SK-N-SH (cell line): ENCODE results near the gene MUC5AC. TPM values are rescaled to one million over a fixed set of nuclear protein-coding genes. Genes with fewer than 3 reads are reported as not detected.
A peak's percentile ranks its signal among the peaks of the same experiment; 100 is the strongest.
"Not testable (repeated sequence)": the region's sequence is repeated elsewhere in the genome, so short reads cannot be mapped to it uniquely, and the experiment has no call there.

Experiments used
- CTCF ChIA-PET: fragments of 300-600, 350-600 bp; formaldehyde crosslinking; extraction: SDS; loops from one replicate; lab custom pipeline; 2021; lab: Yijun Ruan, JAX
- POLR2A ChIA-PET: fragments of 350-600 bp; sonication (Branson Sonifier 250); formaldehyde crosslinking; extraction: SDS; loops from one replicate; lab custom pipeline; 2020; ENCODE audit warnings: antibody characterized with exemption, inconsistent platforms; lab: Yijun Ruan, JAX
- DNase-seq: peaks from one replicate; pipeline ENCODE4 v3.0.0; 2012
- H2AFZ ChIP-seq: fragments of 200-600 bp; sonication (generic); 2 replicates; pipeline ENCODE4 v1.8.1; 2016; ENCODE audit warnings: antibody characterized with exemption, mild to moderate bottlenecking, low read depth
- H3F3A ChIP-seq: fragments of 200-600 bp; sonication (generic); replicated peaks from 2 replicates; pipeline ENCODE3; 2016; ENCODE audit warnings: antibody characterized with exemption, mild to moderate bottlenecking; ENCODE audit not compliant: insufficient read depth
- H3K27ac ChIP-seq, 2 experiments: fragments of 200-500 bp in 1 of 2; fragments of 200-600 bp in 1 of 2; sonication (Bioruptor generic) in 1 of 2; sonication (generic), shearing (Covaris generic) in 1 of 2; 2 replicates each; pipeline versions ENCODE4 v1.5.1 to v1.6.1; 2014 to 2016; ENCODE audit warnings: low read depth in 2 of 2, inconsistent platforms in 1 of 2, low read length in 1 of 2, mild to moderate bottlenecking in 1 of 2, mixed read lengths in 1 of 2
- H3K27me3 ChIP-seq: fragments of 200-600 bp; sonication (generic), shearing (Covaris generic); 2 replicates; pipeline ENCODE4 v1.6.1; 2016; ENCODE audit warnings: mixed run types; ENCODE audit not compliant: insufficient read depth
- H3K36me3 ChIP-seq, 2 experiments: fragments of 200-500 bp in 1 of 2; fragments of 200-600 bp in 1 of 2; sonication (Bioruptor generic) in 1 of 2; sonication (generic) in 1 of 2; replicated peaks in 1 of 2; 2 replicates each; pipeline versions ENCODE3 to v1.5.1; 2014 to 2016; ENCODE audit warnings: low read length in 1 of 2, mild to moderate bottlenecking in 1 of 2; ENCODE audit not compliant: insufficient read depth in 2 of 2, control insufficient read depth in 1 of 2
- H3K4me1 ChIP-seq, 2 experiments: fragments of 200-500 bp in 1 of 2; fragments of 200-600 bp in 1 of 2; sonication (Bioruptor generic) in 1 of 2; sonication (generic), shearing (Covaris generic) in 1 of 2; 2 replicates each; pipeline versions ENCODE4 v1.5.1 to v1.6.1; 2014 to 2016; ENCODE audit warnings: low read depth in 1 of 2, low read length in 1 of 2, mixed run types in 1 of 2; ENCODE audit not compliant: insufficient read depth in 2 of 2, control insufficient read depth in 1 of 2
- H3K4me2 ChIP-seq: fragments of 200-600 bp; sonication (generic), shearing (Covaris generic); 2 replicates; pipeline ENCODE4 v1.6.1; 2017; ENCODE audit warnings: mixed run types
- H3K4me3 ChIP-seq, 2 experiments: fragments of 200-500 bp in 1 of 2; fragments of 200-600 bp in 1 of 2; sonication (Bioruptor generic) in 1 of 2; sonication (generic), shearing (Covaris generic) in 1 of 2; 2 replicates each; pipeline versions ENCODE4 v1.5.1 to v1.8.1; 2014 to 2016; ENCODE audit warnings: low read depth in 2 of 2, inconsistent platforms in 1 of 2, low read length in 1 of 2, mild to moderate bottlenecking in 1 of 2, mixed read lengths in 1 of 2, moderate library complexity in 1 of 2
- H3K79me2 ChIP-seq: fragments of 200-600 bp; sonication (generic); 2 replicates; pipeline ENCODE4 v1.8.1; 2017; ENCODE audit warnings: mild to moderate bottlenecking; ENCODE audit not compliant: insufficient read depth
- H3K9ac ChIP-seq: fragments of 200-600 bp; sonication (generic); 2 replicates; pipeline ENCODE4 v1.6.1; 2017; ENCODE audit warnings: mixed run types
- H3K9me2 ChIP-seq: fragments of 200-600 bp; sonication (generic); 2 replicates; pipeline ENCODE4 v1.6.1; 2017; ENCODE audit warnings: mixed run types
- H3K9me3 ChIP-seq: fragments of 200-600 bp; sonication (generic); 2 replicates; pipeline ENCODE4 v1.6.1; 2017; ENCODE audit warnings: mixed run types, mild to moderate bottlenecking, moderate library complexity
- H4K20me1 ChIP-seq: fragments of 200-600 bp; sonication (generic); 2 replicates; pipeline ENCODE4 v1.6.1; 2017; ENCODE audit warnings: mild to moderate bottlenecking, mixed run types; ENCODE audit not compliant: insufficient read depth
- ELF1 ChIP-seq: IDR thresholded peaks from 2 replicates; pipeline ENCODE4 v1.4.0; 2012
- EP300 ChIP-seq, 2 experiments: IDR thresholded peaks; 2 replicates each; pipeline versions ENCODE4 v1.4.0 to v1.6.1; 2012; ENCODE audit warnings: borderline replicate concordance in 1 of 2, low read depth in 1 of 2, low read length in 1 of 2
- FOXJ3 ChIP-seq: sonication (generic); formaldehyde crosslinking; IDR thresholded peaks from 2 replicates; pipeline ENCODE4 v1.5.1; 2020; ENCODE audit warnings: mild to moderate bottlenecking, missing genetic modification reagents
- GABPA ChIP-seq: IDR thresholded peaks from 2 replicates; pipeline ENCODE4 v1.4.0; 2012; ENCODE audit warnings: low read depth, mild to moderate bottlenecking
- MEF2A ChIP-seq: IDR thresholded peaks from 2 replicates; pipeline ENCODE4 v1.4.0; 2012; ENCODE audit warnings: low read depth, borderline replicate concordance
- MXI1 ChIP-seq: IDR thresholded peaks from 2 replicates; pipeline ENCODE4 v1.6.1; 2012; ENCODE audit warnings: mild to moderate bottlenecking, low read depth, low read length, improper control_type of control experiment
- NFIC ChIP-seq: IDR thresholded peaks from 2 replicates; pipeline ENCODE4 v1.4.0; 2012; ENCODE audit warnings: borderline replicate concordance
- PBX3 ChIP-seq: IDR thresholded peaks from 2 replicates; pipeline ENCODE4; 2012
- RCOR1 ChIP-seq: fragments of 150-350 bp; IDR thresholded peaks from 2 replicates; pipeline ENCODE4 v1.6.1; 2017; ENCODE audit warnings: antibody characterized with exemption, low read length
- REST ChIP-seq: IDR thresholded peaks from 2 replicates; pipeline ENCODE4 v1.6.1; 2012; ENCODE audit warnings: mild to moderate bottlenecking, low read depth, low read length, moderate library complexity
- SMC3 ChIP-seq: IDR thresholded peaks from 2 replicates; pipeline ENCODE4 v1.6.1; 2012; ENCODE audit warnings: low read depth, low read length, improper control_type of control experiment
- TEAD4 ChIP-seq: IDR thresholded peaks from 2 replicates; pipeline ENCODE4 v1.4.0; 2012; ENCODE audit warnings: mild to moderate bottlenecking, borderline replicate concordance; ENCODE audit not compliant: insufficient read depth
- WGBS: methylation state at CpG from one replicate; pipeline ENCODE4 v1.1.6; 2017; ENCODE audit warnings: low lambda C conversion rate; 5-methylcytosine and 5-hydroxymethylcytosine counted together
- polyA plus RNA-seq, 3 experiments: library from polyadenylated mRNA; depleted of rRNA; stranded (reverse); fragments of >200 nt; gene quantifications; 2 replicates each; pipeline ENCODE4 v1.2.3, GENCODE V29; 2012

MUC5AC gene
- polyA plus RNA-seq, 1 of the 3 experiments (the other 2 are of a cell fraction) = not detected

DNA sequence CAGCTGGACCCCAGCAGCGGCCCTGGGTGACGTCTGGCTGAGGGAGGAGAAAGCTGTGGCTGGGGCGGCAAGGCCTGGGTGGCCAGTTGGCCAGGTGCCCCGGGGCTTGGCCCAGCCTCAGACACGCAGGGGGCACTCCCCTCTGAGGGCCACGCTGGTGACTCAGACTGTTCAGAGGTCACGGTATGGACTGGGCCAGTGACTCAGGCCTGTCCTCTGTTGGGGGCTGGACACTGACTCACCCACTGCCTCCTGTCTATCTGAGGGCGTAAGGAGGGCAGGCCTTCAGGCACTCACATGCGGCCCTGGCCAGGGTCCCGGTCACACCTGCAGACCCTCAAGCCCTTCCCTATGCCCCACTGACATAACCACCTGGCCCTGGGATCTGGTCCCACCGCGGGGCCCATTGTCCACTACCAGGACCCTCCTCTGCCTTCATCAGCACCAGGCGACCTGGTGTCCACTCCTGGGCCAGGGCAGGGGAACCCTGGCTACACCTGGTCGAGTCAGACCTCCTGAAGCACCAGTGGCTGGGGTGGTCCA is 3.7 kb upstream of the MUC5AC start:
- no peak overlapping the region for H3K9ac ChIP-seq
- H4K20me1 ChIP-seq = no peaks in the 10 kb centered on the region
- peaks cover 6% of the 10 kb centered on the region for H3F3A ChIP-seq
- DNase-seq = peak; percentile 31
- CTCF ChIA-PET = no interaction called here
- POLR2A ChIA-PET = no interaction called here
- no peak overlapping the region for H2AFZ ChIP-seq
- H3K79me2 ChIP-seq = no peaks in the 10 kb centered on the region
- no peaks in the 10 kb centered on the region for H3K36me3 ChIP-seq
- H3K9me2 ChIP-seq = no peaks in the 10 kb centered on the region
- no peaks in the 10 kb centered on the region for H3K27me3 ChIP-seq
- no peaks in the 10 kb centered on the region for H3K4me1 ChIP-seq
- no peaks in the 10 kb centered on the region for H3K9me3 ChIP-seq
- whole genome bisulfite sequencing = 24% methylated on average over 3 of the region's 14 CpGs
- no peak overlapping the region for H3K4me2 ChIP-seq
- no peak overlapping the region for H3K27ac ChIP-seq
- H3K4me3 ChIP-seq = no peak overlapping the region
- TF ChIP-seq PBX3 (no peak), SMC3 (no peak), TEAD4 (no peak), FOXJ3 (CRISPR knock-in tag) (no peak), MXI1 (no peak), EP300 (IDR thresholded peaks at IDR 0.05; ENCODE audit: borderline replicate concordance in 1 of 2, low read depth in 1 of 2, low read length in 1 of 2) (no peak), RCOR1 (no peak), NFIC (no peak), REST (no peak), ELF1 (no peak), GABPA (no peak), MEF2A (no peak)

DNA sequence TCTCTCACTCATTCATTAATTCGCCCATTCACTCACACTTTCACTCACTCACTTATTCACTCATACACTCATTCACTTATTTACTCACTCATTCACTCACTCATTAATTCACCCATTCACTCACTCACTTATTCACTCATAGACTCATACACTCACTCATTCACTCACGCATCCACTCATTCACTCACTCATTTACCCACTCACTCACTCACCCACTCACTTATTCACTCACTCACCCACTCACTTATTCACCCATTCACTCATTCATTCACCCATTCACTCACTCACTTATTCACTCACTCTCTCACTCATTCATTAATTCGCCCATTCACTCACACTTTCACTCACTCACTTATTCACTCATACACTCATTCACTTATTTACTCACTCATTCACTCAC is 3.1 kb upstream of the MUC5AC start:
- H3F3A ChIP-seq, H2AFZ ChIP-seq, H3K4me1 ChIP-seq, H3K36me3 ChIP-seq, H3K79me2 ChIP-seq, DNase-seq, H3K9ac ChIP-seq, H3K9me3 ChIP-seq, H3K4me3 ChIP-seq, CTCF ChIA-PET, H3K4me2 ChIP-seq, H3K27ac ChIP-seq, H3K9me2 ChIP-seq, H3K27me3 ChIP-seq, POLR2A ChIA-PET, H4K20me1 ChIP-seq: not testable (repeated sequence)
- WGBS = 40% methylated on average over 1 of the region's 3 CpGs
